Myocyte (in vitro differentiated cells): Measurements from ENCODE around the gene INPP4A. TPM values are rescaled to one million over a fixed set of nuclear protein-coding genes. Genes with fewer than 3 reads are reported as not detected.

Source experiments
- DNase-seq: peaks from one replicate; pipeline ENCODE4 v3.0.0-alpha.2; 2012; ENCODE audit warnings: low read depth
- total RNA-seq: library from RNA; depleted of rRNA; stranded (reverse); fragments of >200 nt; gene quantifications from 2 replicates; pipeline ENCODE4 v1.2.3, GENCODE V29; 2014

The INPP4A gene
- total RNA-seq, 1 donor from 2014 or later, result 22.0 TPM

- no peak for DNase-seq
Observed at GRCh38 chr2:98537390-98538126, 92.9 kb downstream of the INPP4A start.

DNA sequence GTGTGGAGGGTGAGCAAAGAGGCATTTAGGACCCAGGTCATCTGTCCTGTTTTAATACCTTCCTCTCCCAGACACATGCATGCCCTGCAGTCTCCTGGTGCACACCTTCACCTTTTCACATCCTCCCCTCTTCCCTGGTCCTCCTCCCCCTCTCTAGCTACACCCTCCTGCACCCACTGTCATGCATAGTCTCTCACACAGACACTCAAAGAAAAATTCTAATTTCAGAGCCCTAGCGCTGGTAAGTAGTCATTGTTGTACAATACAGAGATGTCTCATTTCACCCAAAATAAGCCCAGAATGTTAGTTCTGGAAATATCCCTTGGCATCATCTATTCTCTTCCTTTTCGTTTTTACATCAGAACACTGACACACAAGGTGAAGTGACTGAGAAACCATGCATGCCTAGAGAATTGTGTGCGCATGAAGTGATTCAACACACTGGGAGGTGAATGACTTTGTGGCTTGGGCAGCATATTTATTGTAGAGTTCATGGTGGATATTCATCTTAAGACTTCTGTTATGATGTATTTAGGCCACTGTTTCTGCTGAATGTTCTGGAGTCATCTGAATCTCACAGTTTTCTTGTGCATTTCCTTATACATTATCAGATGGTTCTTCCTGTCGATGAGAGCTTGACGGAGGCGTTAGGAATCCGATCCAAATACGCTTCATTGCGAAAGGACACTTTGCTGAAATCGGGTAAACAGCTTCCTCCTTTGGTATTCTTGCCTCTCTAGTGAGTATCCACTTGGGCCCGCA, 93.8 kb downstream of the INPP4A start:
- DNase-seq, result no peak

GRCh38 chr2:98539056-98539735, 94.5 kb downstream of the INPP4A start:
- DNase-seq, result no peak

- DNase-seq, result no peak
Observed at GRCh38 chr2:98540536-98540935, 95.9 kb downstream of the INPP4A start.

- no peak for DNase-seq
Observed at GRCh38 chr2:98541489-98541888, 96.8 kb downstream of the INPP4A start.

DNA sequence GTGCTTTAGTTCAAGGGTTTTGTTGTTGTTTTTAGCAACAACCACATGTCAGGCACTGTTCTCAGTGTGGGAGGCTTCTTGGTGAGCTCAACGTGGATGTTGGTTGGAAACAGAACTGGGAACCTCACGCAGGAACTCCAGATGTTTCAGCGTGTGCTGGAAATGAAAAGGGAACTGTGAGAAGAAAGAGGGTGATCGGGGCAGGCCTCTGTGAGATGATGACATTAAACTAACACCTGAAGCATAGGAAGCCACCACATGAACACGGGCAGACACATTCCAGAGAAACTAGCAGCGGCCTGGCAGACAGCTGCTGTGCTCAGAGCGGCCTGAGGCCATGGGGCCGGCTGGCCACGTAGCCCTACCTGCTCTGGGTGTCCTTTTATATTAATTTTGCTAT, 97.2 kb downstream of the INPP4A start:
- no peak for DNase-seq

DNA sequence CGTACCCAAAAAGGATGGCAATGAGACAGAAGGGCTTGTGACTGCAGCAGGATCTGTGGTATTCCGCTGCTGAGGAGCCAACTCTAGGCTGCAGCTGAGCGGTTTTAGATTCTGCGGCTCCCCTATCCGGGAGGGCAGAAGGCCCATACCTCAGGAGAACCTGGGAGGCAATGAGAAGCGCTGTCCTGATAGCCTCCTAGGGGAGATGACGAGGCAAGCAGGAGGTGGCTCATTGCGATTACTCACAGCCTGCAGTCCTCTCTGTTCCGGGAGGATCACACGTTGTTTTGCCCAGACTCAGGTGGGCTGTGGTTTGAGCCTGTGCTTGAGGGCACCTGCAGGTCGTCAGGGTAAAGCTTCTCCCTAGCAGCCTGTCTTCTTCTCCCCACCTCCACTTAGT, 98.6 kb downstream of the INPP4A start:
- DNase-seq, result no peak

DNA sequence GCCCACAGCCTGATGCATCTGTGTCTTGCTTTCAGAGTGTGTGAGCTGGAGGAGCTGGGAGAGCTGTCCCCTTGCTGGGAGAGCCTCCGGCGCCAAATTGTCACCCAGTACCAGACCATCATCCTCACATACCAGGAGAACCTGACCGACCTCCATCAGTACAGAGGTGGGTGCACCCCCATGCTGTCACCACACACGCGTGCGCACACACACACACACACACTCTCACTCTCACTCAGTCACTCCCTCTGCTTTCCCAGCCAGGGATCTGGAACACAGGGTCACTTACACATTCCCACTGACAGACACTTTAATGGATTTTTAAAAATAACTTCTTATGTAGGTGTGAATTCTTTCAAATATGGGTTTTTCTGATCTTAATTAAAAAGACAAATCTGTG, 99.2 kb downstream of the INPP4A start:
- DNase-seq, result no peak

- DNase-seq, result no peak
Observed at GRCh38 chr2:98545591-98545990, 100.9 kb downstream of the INPP4A start.

DNA sequence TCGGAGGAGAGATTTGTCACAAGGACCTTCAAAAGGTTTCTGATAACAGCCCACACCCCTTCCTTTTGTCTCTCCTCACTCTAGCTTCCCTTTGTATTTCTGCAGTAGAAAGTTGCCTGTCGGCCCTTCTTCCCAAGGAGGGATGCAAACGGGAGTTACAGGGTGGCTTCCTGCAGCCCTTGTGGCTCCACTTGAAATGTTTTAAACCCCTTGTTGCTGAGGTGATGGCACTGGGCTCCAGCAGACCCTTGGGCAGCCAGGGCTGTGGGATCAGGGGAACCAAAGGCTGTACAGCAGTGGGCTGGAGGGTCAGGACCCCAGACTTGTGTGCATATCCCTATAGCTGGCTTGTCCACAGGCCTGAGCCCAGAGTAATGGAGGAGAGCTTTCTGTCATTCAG, 101.5 kb downstream of the INPP4A start:
- DNase-seq, result no peak

DNA sequence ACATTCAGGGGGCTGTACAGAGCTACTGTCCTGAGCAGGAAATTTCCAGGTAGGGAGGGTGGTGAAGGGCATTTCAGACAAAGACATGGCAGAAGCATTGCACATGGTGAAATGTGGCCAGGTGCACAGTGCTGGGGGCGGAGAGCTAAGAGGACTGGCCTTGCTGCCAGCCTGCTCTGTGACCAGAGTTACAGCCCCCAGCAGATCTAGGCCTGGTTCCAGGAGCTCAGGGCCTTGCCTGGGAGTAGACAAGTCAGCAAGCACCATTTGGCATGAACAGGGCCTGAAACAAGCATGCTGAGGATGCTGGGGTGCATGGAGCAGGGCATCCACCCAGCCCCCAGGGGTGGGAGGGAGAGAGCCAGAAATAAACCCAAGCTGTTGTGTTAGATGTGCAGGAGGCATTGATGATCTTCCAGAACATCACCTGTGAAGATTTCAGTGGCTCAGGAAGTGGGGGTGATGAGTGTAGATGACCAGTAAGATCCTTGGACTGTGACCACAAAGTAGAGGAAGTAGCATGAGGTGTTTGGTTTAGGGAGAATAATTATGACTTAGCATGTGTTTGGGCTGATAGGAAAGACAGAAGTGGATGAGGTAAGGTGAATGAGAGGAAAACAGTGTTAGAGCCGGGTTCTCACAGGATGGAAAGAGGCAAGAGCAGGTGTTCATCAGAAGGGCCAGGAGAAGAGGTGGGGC, 102.6 kb downstream of the INPP4A start:
- DNase-seq, result no peak

GRCh38 chr2:98548920-98549818, 104.5 kb downstream of the INPP4A start:
- DNase-seq, result no peak

DNA sequence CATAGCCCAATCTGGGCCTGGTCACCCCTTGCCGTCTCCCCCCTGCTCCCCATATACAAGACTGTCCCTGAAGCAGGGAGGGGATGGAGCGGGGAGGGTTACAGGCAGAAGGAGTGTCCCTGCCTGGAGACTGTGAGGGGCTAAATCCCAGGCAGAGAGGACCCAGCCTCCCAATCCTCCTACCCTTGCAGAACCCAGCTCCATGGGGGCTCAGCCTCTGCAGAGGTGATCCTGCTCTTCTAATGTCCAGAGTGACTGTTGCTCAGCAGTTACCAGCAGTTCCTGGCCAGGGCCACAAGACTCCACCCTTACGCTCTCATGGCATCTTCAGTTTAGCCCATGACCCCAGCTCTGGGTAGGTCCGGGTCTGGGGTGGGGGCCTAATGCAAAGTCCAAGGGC, 105.5 kb downstream of the INPP4A start:
- no peak for DNase-seq

GRCh38 chr2:98551316-98551715, 106.7 kb downstream of the INPP4A start:
- DNase-seq, result no peak

GRCh38 chr2:98552499-98553179, 108.0 kb downstream of the INPP4A start:
- DNase-seq, result no peak

- no peak for DNase-seq
Observed at GRCh38 chr2:98554116-98554861, 109.6 kb downstream of the INPP4A start.

DNA sequence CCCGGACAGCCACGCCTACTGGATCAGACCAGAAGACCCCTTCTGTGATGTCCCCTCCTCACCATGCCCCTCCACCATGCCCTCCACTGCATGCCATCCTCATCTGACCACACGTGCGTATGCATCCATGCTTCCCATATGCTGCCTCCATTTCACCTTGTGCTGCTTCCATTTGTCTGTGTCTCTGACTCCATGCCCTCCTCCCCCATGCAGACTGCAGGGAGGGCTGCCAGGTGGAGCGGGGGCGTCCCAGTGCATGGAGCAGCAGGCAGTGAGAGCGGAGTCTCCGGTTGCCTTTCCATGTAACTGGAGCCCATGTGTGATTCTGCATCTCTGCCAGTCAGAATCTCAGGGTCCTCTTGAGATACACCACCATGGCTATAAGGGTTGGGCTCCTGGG, 111.0 kb downstream of the INPP4A start:
- no peak for DNase-seq

GRCh38 chr2:98556344-98557033, 111.8 kb downstream of the INPP4A start:
- no peak for DNase-seq
